GM12878 (cell line): Measurements from ENCODE around the gene MAP6D1. TPM values are rescaled to one million over a fixed set of nuclear protein-coding genes. Genes with fewer than 3 reads are reported as not detected.
"Not testable (repeated sequence)": the region's sequence is repeated elsewhere in the genome, so short reads cannot be mapped to it uniquely, and the experiment has no call there.

ENCODE experiments used
- ATAC-seq: fragments of 200-7000 bp; cut with Tn5 transposase; 3 replicates; pipeline ENCODE4 v1.9.1; 2020; ENCODE audit warnings: mild to moderate bottlenecking, moderate library complexity
- BruUV-seq: library from RNA; stranded (reverse); fragments of 400-500 nt; replicated peaks from 2 replicates; lab custom pipeline; 2021; lab: Mats Ljungman, UMichigan
- CTCF ChIA-PET: fragments of 300-600 bp; sonication (Branson Sonifier 250); formaldehyde crosslinking; extraction: SDS; loops from one replicate; lab custom pipeline; 2021; ENCODE audit warnings: inconsistent platforms; lab: Yijun Ruan, JAX
- POLR2A ChIA-PET: fragments of 350-600 bp; formaldehyde crosslinking; extraction: SDS; loops from one replicate; lab custom pipeline; 2021; ENCODE audit warnings: inconsistent platforms; lab: Charles Lee
- RAD21 ChIA-PET: fragments of 300-600 bp; sonication (Branson Sonifier 250); formaldehyde crosslinking; loops from one replicate; lab custom pipeline; 2023; ENCODE audit warnings: antibody characterized with exemption; ENCODE audit not compliant: unreplicated experiment; lab: Charles Lee
- SMC1A ChIA-PET: fragments of 300-600 bp; sonication (Branson Sonifier 250); formaldehyde crosslinking; loops from one replicate; lab custom pipeline; 2023; ENCODE audit not compliant: unreplicated experiment, uncharacterized antibody; lab: Charles Lee
- DNase-seq: peaks from one replicate; pipeline ENCODE4 v3.0.0-alpha.2; 2011; ENCODE audit warnings: low read depth, low spot score
- FAIRE-seq: peaks from 3 replicates; lab custom pipeline; 2011; peaks lifted over from hg19 to GRCh38; lab: Jason Lieb, UNC
- H2AFZ ChIP-seq: 2 replicates; pipeline ENCODE4 v1.6.0; 2011; ENCODE audit warnings: low read depth, low read length, control low read depth; ENCODE audit not compliant: control insufficient read depth
- H3K27ac ChIP-seq: 2 replicates; pipeline ENCODE4 v1.5.1; 2011; ENCODE audit warnings: control low read depth; ENCODE audit not compliant: control insufficient read depth, insufficient read depth
- H3K27me3 ChIP-seq, 2 experiments: replicated peaks in 1 of 2; 2 replicates each; pipeline versions ENCODE4 v1.6.0 to v1.6.1; 2011; ENCODE audit warnings: low read length in 1 of 2; ENCODE audit not compliant: control insufficient read depth in 2 of 2, insufficient read depth in 2 of 2
- H3K36me3 ChIP-seq, 2 experiments: 2 replicates each; pipeline ENCODE4 v1.5.1; 2011; ENCODE audit warnings: low read length in 1 of 2; ENCODE audit not compliant: control insufficient read depth in 2 of 2, insufficient read depth in 2 of 2
- H3K4me1 ChIP-seq: 2 replicates; pipeline ENCODE4 v1.6.1; 2011; ENCODE audit warnings: mild to moderate bottlenecking, low read length, moderate library complexity, mixed read lengths; ENCODE audit not compliant: control insufficient read depth, insufficient read depth
- H3K4me2 ChIP-seq: 2 replicates; pipeline ENCODE4 v1.6.0; 2011; ENCODE audit warnings: control low read depth; ENCODE audit not compliant: control insufficient read depth, insufficient read depth
- H3K4me3 ChIP-seq: fragments of 200-600 bp; sonication (generic); 2 replicates; pipeline ENCODE4 v1.5.1; 2016
- H3K79me2 ChIP-seq: 2 replicates; pipeline ENCODE4 v1.6.0; 2011; ENCODE audit warnings: low read length; ENCODE audit not compliant: control insufficient read depth, insufficient read depth
- H3K9ac ChIP-seq: 2 replicates; pipeline ENCODE4 v1.8.0; 2011; ENCODE audit warnings: low read length, control low read depth, mixed read lengths; ENCODE audit not compliant: control insufficient read depth, insufficient read depth
- H3K9me3 ChIP-seq: replicated peaks from 3 replicates; pipeline ENCODE4 v1.5.1; 2011; ENCODE audit warnings: mild to moderate bottlenecking, low read length; ENCODE audit not compliant: control insufficient read depth, insufficient read depth
- H4K20me1 ChIP-seq: 2 replicates; pipeline ENCODE4 v1.6.0; 2011; ENCODE audit not compliant: control insufficient read depth, insufficient read depth
- CHD1 ChIP-seq: IDR thresholded peaks from 2 replicates; pipeline ENCODE4 v1.6.1; 2012; ENCODE audit warnings: low read depth, low read length, improper control_type of control experiment
- SIN3A ChIP-seq: IDR thresholded peaks from 2 replicates; pipeline ENCODE4 v1.6.1; 2012; ENCODE audit warnings: low read depth, low read length, improper control_type of control experiment
- ZNF622 ChIP-seq: fragments of 450-650 bp; IDR thresholded peaks from 2 replicates; pipeline ENCODE4 v1.6.1; 2017; ENCODE audit warnings: mild to moderate bottlenecking, inconsistent platforms
- WGBS: methylation state at CpG from one replicate; pipeline ENCODE4 v1.1.6; 2016; ENCODE audit warnings: low lambda C conversion rate; ENCODE audit not compliant: insufficient replicate concordance, insufficient coverage; ENCODE audit errors: missing lambda C conversion rate; 5-methylcytosine and 5-hydroxymethylcytosine counted together
- in situ Hi-C: fragments of 300-500 bp; cut with MboI; formaldehyde crosslinking; loops from 9 replicates; pipeline ENCODE4 v1.14.3; 2018; ENCODE audit warnings: mixed read lengths
- intact Hi-C: fragments of 100-400 bp; cut with micrococcal nuclease; formaldehyde crosslinking; loops from one replicate; pipeline ENCODE4 v1.14.2; 2022; ENCODE audit not compliant: unreplicated experiment
- polyA plus RNA-seq, 11 experiments: library from polyadenylated mRNA; depleted of rRNA in 4 of 11; unstranded in 6 of 11; stranded (reverse) in 5 of 11; fragments of >200 nt; fragmentation: Nextera tagmentation in 4 of 11; fragmentation: Illumina TruSeq in 1 of 11; extraction: Ambion mirVana in 4 of 11; extraction: Trizol in 1 of 11; gene quantifications; 1 replicate in 1 of 11; 2 replicates in 10 of 11; pipeline versions ENCODE4 v1.2.1 to v1.2.3, GENCODE V29; 2011 to 2016; ENCODE audit warnings: inconsistent platforms in 2 of 11, missing spikeins in 2 of 11, low read depth in 1 of 11
- total RNA-seq, 4 experiments: library from RNA; depleted of rRNA in 3 of 4; stranded (reverse); fragments of >200 nt in 3 of 4; fragmentation: Illumina TruSeq in 1 of 4; extraction: Trizol in 1 of 4; gene quantifications; 2 replicates each; pipeline versions ENCODE4 v1.2.1 to v1.2.3, GENCODE V29; 2013 to 2021
- TF ChIP-seq, protein P1 (sequence below): fragments of 450-650 bp; IDR thresholded peaks from 2 replicates; pipeline ENCODE4 v1.6.1; 2018; ENCODE audit warnings: mild to moderate bottlenecking, low read depth, moderate library complexity; ENCODE audit not compliant: partially characterized antibody

The MAP6D1 gene
- total and polyA plus RNA-seq, 10 of the 15 experiments (the other 5 are each of a cell fraction or from before 2014, with no cell fraction given): 0.50 to 2.2 (median 1.2) TPM; not detected in 3

DNA sequence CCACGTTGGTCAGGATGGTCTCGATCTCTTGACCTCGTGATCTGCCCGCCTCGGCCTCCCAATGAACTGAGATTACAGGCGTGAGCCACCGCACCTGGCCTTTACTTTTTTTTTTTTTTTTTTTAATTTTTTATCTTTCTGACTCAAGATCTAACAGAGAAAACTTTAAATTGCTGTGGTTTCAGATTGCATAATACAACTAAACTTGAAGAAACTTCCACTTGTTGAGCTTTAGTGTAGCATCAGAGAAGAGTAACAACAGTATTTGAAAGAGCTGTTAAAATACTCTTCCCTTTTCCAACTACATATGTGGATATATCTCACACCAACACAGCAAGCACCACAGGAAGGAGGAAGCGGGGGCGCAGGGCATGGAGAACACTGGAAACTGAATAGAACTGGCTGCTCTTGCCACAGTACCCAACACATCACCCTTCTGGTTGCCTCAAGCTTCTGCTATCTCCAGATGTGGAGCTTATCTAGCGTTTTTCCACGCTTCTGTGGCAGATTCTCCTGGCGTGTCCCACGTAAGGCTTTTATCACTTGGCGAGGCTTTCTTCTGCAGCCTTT is 45.4 kb downstream of the MAP6D1 start:
- Histone ChIP-seq H2AFZ (no peak overlapping the region), H3K79me2 (no peaks in the 10 kb centered on the region; the same call in none of the 2 replicates), H4K20me1 (no peaks in the 10 kb centered on the region), H3K27ac (no peak overlapping the region), H3K9ac (no peak overlapping the region), H3K9me3 (no peaks in the 10 kb centered on the region; the same call in 2 of the 3 replicates), H3K4me1 (0 out of 2 replicates have a peak, but pooled peaks cover 3% of the 10 kb centered on the region), H3K4me3 (no peak overlapping the region), H3K27me3 (no peaks in the 10 kb centered on the region), H3K4me2 (no peak overlapping the region), H3K36me3 (peaks cover 5 to 31% of the 10 kb centered on the region in 2 experiments)
- TF ChIP-seq SIN3A (no peak), ZNF622 (no peak)
- WGBS: 99% methylated on average over 12 of the region's 14 CpGs
- ChIA-PET RAD21 (interaction anchor here (1.1 kb wide), 1 partner anchor 59 kb away, joined by 4 read pairs; no protein-coding TSS in a partner anchor), POLR2A (interaction anchor here (0.7 kb wide), 1 partner anchor 998 kb away, joined by 4 read pairs; no protein-coding TSS in a partner anchor), SMC1A (no interaction called here), CTCF (interaction anchor here (0.6 to 1.3 kb wide), 2 partner anchors 12 to 300 kb away, joined by 3 read pairs; no protein-coding TSS in a partner anchor)
- intact Hi-C loops (no loop called here), in situ Hi-C loops (no loop called here)
- BruUV-seq: no TSS peak
- ATAC-seq (no peak), FAIRE-seq (no peak), DNase-seq (no peak)

DNA sequence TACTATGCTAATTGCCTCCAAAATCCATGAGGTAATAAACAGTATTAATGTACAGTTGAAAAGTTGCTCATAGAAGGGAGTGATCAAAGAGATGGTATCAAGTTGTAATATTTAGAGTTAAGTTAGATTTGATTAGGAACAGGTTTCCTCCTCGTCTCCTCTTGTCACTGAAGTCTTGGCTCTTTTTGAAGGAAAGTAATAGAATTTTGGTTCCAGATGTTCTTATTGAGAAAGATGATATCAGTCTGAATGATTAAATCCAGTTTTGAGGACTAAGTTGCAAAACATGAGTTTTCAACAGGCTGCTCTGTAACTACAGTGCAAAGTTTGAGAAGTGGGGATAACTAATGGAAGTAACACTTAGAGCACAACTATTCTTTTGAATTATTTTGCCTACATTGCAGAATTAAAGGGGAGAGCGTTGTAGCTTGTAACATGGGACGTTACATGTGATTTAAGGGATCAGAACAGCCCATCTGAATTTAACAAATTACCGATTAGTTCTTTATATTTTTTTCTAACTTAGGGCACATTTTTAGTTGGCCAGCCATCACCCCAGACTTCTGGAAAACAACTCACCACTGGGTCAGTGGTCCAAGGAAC is 48.3 kb downstream of the MAP6D1 start:
- Histone ChIP-seq H3K4me1 (no peaks in the 10 kb centered on the region), H3K36me3 (peaks cover 11 to 35% of the 10 kb centered on the region in 2 experiments), H3K79me2 (no peaks in the 10 kb centered on the region), H2AFZ (no peak overlapping the region), H3K9ac (no peak overlapping the region), H3K27me3 (no peaks in the 10 kb centered on the region), H3K27ac (no peak overlapping the region), H3K9me3 (no peaks in the 10 kb centered on the region; the same call in 2 of the 3 replicates), H3K4me2 (no peak overlapping the region), H4K20me1 (no peaks in the 10 kb centered on the region), H3K4me3 (no peak overlapping the region)
- ChIA-PET POLR2A (no interaction called here), CTCF (no interaction called here), SMC1A (no interaction called here), RAD21 (no interaction called here)
- WGBS: 97% methylated on average over 4 of the region's 4 CpGs
- DNase-seq: no peak
- BruUV-seq: no TSS peak
- TF ChIP-seq, protein P1, sequence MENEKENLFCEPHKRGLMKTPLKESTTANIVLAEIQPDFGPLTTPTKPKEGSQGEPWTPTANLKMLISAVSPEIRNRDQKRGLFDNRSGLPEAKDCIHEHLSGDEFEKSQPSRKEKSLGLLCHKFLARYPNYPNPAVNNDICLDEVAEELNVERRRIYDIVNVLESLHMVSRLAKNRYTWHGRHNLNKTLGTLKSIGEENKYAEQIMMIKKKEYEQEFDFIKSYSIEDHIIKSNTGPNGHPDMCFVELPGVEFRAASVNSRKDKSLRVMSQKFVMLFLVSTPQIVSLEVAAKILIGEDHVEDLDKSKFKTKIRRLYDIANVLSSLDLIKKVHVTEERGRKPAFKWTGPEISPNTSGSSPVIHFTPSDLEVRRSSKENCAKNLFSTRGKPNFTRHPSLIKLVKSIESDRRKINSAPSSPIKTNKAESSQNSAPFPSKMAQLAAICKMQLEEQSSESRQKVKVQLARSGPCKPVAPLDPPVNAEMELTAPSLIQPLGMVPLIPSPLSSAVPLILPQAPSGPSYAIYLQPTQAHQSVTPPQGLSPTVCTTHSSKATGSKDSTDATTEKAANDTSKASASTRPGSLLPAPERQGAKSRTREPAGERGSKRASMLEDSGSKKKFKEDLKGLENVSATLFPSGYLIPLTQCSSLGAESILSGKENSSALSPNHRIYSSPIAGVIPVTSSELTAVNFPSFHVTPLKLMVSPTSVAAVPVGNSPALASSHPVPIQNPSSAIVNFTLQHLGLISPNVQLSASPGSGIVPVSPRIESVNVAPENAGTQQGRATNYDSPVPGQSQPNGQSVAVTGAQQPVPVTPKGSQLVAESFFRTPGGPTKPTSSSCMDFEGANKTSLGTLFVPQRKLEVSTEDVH: no peak
- no peak for TF ChIP-seq CHD1
- ATAC-seq: no peak
- in situ Hi-C loops: no loop called here
- intact Hi-C loops: no loop called here
- FAIRE-seq: no peak

GRCh38 chr3:183776451-183776850 is 48.9 kb downstream of the MAP6D1 start:
- ATAC-seq, H3K9me3 ChIP-seq, DNase-seq, H3K79me2 ChIP-seq, RAD21 ChIA-PET, POLR2A ChIA-PET, H3K4me2 ChIP-seq, H3K27me3 ChIP-seq, H3K4me3 ChIP-seq, BruUV-seq, FAIRE-seq, H3K27ac ChIP-seq, H3K4me1 ChIP-seq, H3K9ac ChIP-seq, intact Hi-C loops, H2AFZ ChIP-seq, in situ Hi-C loops, H4K20me1 ChIP-seq: not testable (repeated sequence)
- ChIA-PET CTCF (interaction anchor here (0.9 kb wide), 1 partner anchor 9 kb away, joined by 4 read pairs; no protein-coding TSS in a partner anchor), SMC1A (interaction anchor here (1.0 kb wide), 1 partner anchor 10 kb away, joined by 5 read pairs; no protein-coding TSS in a partner anchor)
- peaks cover 12 to 33% of the 10 kb centered on the region in 2 experiments for H3K36me3 ChIP-seq
- 100% methylated on average over 5 of the region's 5 CpGs for WGBS
